Amygdala (tissue), 56 donors: ENCODE data around the gene NEU2.
"Not testable (repeated sequence)": the region's sequence is repeated elsewhere in the genome, so short reads cannot be mapped to it uniquely, and the experiment has no call there.

ENCODE experiments used
- DNase-seq, 56 donors: peaks; one replicate each; lab custom pipeline; 2025; lab: John Stamatoyannopoulos, UW

NEU2 gene

GRCh38 chr2:233009661-233010060 lies 22.8 kb upstream of the NEU2 start:
- DNase-seq, result no peak

- no peak for DNase-seq
Observed at GRCh38 chr2:233010569-233011267, 21.8 kb upstream of the NEU2 start.

- no peak for DNase-seq
Observed at GRCh38 chr2:233011268-233011650, 21.2 kb upstream of the NEU2 start.

- DNase-seq, result no peak
Observed at GRCh38 chr2:233011702-233012131, 20.8 kb upstream of the NEU2 start.

GRCh38 chr2:233012301-233012971 lies 20.0 kb upstream of the NEU2 start:
- no peak for DNase-seq

- DNase-seq, result no peak
Observed at GRCh38 chr2:233013027-233013461, 19.4 kb upstream of the NEU2 start, which contains the start of gene NGEF. TSS of gene NGEF (minus strand) at chr2:233013256. CDS start at chr2:232974890, 38,366 bp downstream.

- no peak for DNase-seq
Observed at GRCh38 chr2:233013650-233014049, 18.8 kb upstream of the NEU2 start.

GRCh38 chr2:233015019-233015645 lies 17.3 kb upstream of the NEU2 start:
- no peak for DNase-seq

- no peak for DNase-seq
Observed at GRCh38 chr2:233017947-233018346, 14.5 kb upstream of the NEU2 start.

GRCh38 chr2:233019610-233020009 lies 12.9 kb upstream of the NEU2 start:
- DNase-seq, result not testable (repeated sequence)

GRCh38 chr2:233020454-233020853 lies 12.0 kb upstream of the NEU2 start:
- no peak for DNase-seq

- peak in 1 of 56 donors; percentile 6 for DNase-seq
Observed at GRCh38 chr2:233021771-233022170, 10.7 kb upstream of the NEU2 start.

- no peak for DNase-seq
Observed at GRCh38 chr2:233022561-233022960, 9.9 kb upstream of the NEU2 start.

GRCh38 chr2:233023007-233023760 lies 9.3 kb upstream of the NEU2 start:
- DNase-seq, result no peak

GRCh38 chr2:233023761-233024410 lies 8.6 kb upstream of the NEU2 start:
- no peak for DNase-seq

- no peak for DNase-seq
Observed at GRCh38 chr2:233025706-233026105, 6.8 kb upstream of the NEU2 start.

- DNase-seq, result no peak
Observed at GRCh38 chr2:233026198-233026813, 6.2 kb upstream of the NEU2 start.

- no peak for DNase-seq
Observed at GRCh38 chr2:233029321-233029720, 3.2 kb upstream of the NEU2 start.

GRCh38 chr2:233031556-233032500 lies 644 bp upstream of the NEU2 start:
- no peak for DNase-seq
